ENCODE data around the gene ZNF23.
A peak's percentile ranks its signal among the peaks of the same experiment; 100 is the strongest.

The ZNF23 gene

GRCh38 chr16:71425746-71426068, 36.3 kb downstream of the ZNF23 start:
- DNase-seq = no peak

GRCh38 chr16:71424626-71425025, 37.4 kb downstream of the ZNF23 start:
- no peak for DNase-seq

DNA sequence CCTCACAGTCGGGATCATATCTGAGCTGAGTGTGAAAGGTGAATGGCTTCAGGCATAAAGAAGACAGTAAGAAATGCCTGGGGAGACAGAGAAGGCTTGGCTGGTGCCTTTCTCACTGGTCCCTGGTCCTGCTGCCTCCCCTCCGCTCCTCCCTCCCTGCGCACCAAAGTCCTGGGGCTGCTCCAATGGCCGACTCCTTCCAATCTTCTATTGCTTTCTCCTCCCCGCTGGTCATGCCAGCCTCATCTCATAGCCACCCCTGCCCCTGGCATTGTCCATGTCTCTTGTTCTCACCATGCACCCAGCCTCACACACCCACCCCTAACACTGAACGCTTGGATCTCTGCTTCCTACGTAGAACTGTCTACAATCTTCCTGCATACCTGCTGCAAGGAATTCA, 38.2 kb downstream of the ZNF23 start:
- no peak for DNase-seq

- DNase-seq = no peak
These were observed 39.0 kb downstream of the ZNF23 start for GRCh38 chr16:71423016-71423415.

- no peak for DNase-seq
These were observed 40.1 kb downstream of the ZNF23 start for GRCh38 chr16:71421911-71422310.

GRCh38 chr16:71414038-71414437, 48.0 kb downstream of the ZNF23 start:
- no peak for DNase-seq

DNA sequence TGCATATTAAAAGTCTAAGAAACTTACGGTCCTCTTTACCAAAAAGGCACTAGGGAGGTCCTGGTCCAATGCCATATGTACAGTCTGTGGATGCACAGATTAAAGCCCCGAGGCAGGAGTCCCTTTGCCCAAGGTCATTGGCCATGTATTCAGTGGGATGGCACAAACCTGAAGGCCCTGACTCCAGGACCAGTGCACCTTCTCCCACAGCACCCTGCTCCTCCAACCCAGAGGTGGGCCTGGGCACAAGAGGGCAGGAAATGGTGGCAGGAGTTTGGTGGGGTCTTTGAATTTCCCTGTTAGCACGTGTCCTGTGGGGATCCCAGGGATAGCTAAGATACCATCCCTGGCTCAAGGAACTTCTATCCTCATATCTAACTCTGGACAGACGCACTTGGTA, 48.7 kb downstream of the ZNF23 start:
- no peak for DNase-seq

- DNase-seq = peak; percentile 2
These were observed 49.5 kb downstream of the ZNF23 start for GRCh38 chr16:71412270-71413160.

DNA sequence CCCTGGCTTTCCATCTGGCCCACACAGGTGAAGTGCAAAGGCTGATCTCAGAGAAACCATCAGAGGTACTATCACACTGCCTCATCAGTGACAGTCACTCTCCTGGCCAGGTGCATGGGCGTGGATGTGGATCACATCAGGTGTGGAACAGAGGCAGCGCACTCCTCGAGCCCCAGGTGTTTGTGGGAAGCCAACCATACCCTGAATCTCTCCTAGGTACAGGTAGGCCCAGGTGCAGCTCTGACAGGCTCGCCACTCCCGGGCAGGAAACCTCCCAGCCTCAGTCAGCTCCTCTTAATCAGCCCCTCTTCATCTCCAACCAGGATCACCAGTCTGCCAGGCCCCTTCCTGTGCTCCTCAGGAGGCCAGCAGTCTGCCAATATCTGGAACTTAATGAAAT, 51.9 kb downstream of the ZNF23 start:
- DNase-seq = no peak

GRCh38 chr16:71409011-71409775, 52.9 kb downstream of the ZNF23 start:
- no peak for DNase-seq

GRCh38 chr16:71408536-71408935, 53.5 kb downstream of the ZNF23 start:
- no peak for DNase-seq

DNA sequence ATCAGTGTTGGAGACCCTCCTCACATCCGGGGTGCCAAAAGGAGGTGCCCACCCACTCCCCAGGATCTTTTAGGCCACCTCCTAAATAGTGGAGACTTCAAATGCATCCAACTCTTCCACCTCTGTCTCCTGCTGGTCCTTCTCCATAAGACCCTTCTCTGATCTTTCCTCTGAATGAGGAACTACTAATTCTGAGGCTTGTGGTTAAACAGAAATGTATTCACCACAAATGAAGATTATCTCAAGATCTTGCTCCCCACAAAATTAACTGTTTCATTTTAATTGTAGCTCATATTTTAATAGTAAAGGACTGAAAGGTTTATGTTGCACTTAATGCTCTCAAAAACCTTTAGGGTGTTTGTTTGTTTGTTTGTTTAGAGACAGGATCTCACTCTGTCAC, 54.3 kb downstream of the ZNF23 start:
- DNase-seq = no peak

DNA sequence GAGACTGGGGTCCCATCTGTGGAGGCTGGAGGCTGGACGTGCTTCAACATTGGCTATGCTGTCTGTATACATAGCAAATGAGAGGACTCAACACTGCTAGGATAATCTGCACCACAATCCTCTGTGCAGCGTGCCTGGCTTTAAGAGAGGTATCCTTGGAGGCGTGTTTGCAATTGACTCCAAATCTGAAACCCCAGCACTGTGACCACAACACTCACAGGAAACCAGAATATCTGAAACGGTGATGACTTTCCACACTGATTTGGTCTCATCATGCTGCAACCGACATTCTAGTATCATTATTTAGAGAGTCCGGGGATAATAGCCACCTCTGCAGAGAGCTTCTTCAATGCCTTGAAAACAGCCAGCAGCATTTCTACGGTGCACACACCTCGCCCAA, 55.3 kb downstream of the ZNF23 start:
- DNase-seq = no peak

DNA sequence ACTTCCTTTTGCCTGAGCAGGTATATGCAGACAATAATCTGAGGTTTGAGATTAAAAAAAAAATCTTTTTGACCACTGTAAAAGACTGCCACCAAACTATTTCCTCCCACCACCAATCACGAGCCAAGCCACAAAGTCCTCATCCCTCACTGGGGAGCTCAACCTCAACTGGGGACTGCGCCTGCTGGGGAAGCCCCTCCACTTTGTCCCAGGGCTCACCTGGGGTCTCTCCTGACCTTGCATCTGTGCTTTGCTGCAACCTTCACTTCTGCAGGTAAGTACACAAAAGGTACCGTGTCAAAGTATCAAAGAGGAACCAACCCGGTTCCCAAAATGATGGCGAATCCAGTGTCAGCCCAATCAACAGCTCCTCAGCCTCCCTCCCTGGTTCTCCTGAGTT, 55.7 kb downstream of the ZNF23 start:
- no peak for DNase-seq

GRCh38 chr16:71404364-71404763, 57.7 kb downstream of the ZNF23 start:
- DNase-seq = no peak

- no peak for DNase-seq
These were observed 59.4 kb downstream of the ZNF23 start for GRCh38 chr16:71402674-71403073.

DNA sequence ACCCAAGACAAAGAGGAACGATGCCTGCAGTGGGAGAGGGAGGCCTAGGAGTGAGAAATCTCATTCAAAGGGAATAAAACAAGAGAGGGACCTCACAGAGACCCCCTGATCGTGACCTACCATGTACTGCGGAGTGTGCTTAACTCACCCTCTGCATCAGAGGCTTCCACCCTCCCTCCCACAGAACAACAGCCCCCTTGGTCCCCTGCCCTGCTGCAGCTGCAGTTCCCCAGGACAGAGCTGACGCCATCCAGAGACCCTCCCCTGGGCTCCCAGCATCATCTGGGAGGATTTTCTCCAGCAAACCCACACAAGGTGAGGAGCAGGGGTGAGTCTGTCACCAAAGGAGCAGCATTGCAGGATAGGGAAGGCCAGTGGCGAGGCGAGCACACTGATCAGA, 60.0 kb downstream of the ZNF23 start:
- DNase-seq = no peak

DNA sequence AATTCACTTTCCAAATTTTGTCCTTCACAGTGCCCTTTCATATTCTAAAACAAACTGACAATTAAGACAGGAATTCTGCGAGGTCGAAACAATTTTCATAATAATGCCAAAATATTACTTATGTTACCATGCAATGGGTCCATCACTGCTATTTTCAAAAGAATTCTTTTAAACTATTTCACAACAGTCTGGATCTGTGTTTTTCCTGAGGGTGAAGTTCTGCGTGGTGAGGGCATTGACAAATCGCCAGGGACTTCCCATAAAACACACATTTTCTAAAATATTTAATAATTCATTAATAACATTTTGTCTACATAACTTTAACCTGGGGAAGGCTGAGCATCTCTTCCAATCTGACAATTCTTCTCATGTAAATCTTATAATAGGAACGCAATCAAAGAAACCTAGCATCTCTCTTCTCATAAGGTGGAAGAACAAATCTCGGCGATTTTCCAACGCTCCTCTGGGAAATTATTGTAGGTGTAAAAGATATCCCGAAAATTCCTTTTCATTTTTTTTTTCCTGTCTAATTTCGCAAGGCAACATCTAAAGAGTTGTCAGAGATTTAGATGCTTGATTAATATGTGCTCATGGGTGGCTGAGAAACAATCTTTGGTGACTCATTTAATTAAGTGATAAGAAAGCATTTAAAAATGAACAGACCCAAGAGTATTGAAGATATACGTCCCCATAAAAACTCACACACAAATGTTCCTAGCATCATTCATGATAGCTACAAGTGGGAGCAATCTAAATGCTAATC, 62.1 kb downstream of the ZNF23 start:
- DNase-seq = no peak

Data from NCI-H524 treated with DMSO at 0.1 percent for 48 hours (cell line).